HEK293 (cell line): ENCODE data around the gene ZNF559.

ENCODE experiments used
- CTCF ChIA-PET: fragments of 350-600 bp; formaldehyde crosslinking; extraction: SDS; loops from one replicate; lab custom pipeline; 2021; ENCODE audit warnings: antibody characterized with exemption; lab: Yijun Ruan, JAX
- POLR2A ChIA-PET: fragments of 300-600 bp; formaldehyde crosslinking; extraction: SDS; loops from one replicate; lab custom pipeline; 2020; ENCODE audit warnings: antibody characterized with exemption, inconsistent platforms; lab: Yijun Ruan, JAX
- H3K27ac ChIP-seq: fragments of 200-500 bp; sonication (Bioruptor generic); 2 replicates; pipeline ENCODE4 v1.5.1; 2014; ENCODE audit warnings: low read depth, low read length, control low read depth, inconsistent platforms; ENCODE audit errors: extremely low read depth
- H3K36me3 ChIP-seq, 2 experiments: fragments of 200-500 bp in 1 of 2; sonication (Bioruptor generic) in 1 of 2; 1 replicate in 1 of 2; 2 replicates in 1 of 2; pipeline ENCODE4 v1.5.1; 2014 to 2017; ENCODE audit warnings: inconsistent platforms in 2 of 2, low read length in 2 of 2; ENCODE audit not compliant: control insufficient read depth in 2 of 2, insufficient read depth in 1 of 2
- H3K4me1 ChIP-seq: fragments of 200-500 bp; sonication (Bioruptor generic); 2 replicates; pipeline ENCODE4 v1.5.1; 2014; ENCODE audit warnings: mild to moderate bottlenecking, low read length, inconsistent platforms; ENCODE audit not compliant: control insufficient read depth, insufficient read depth
- H3K4me3 ChIP-seq: 2 replicates; pipeline ENCODE4 v1.5.1; 2011; ENCODE audit warnings: low read depth, mild to moderate bottlenecking, control low read depth, low read length, moderate library complexity
- H3K9me3 ChIP-seq: fragments of 200-500 bp; sonication (Bioruptor generic); 2 replicates; pipeline ENCODE4 v1.5.1; 2014; ENCODE audit warnings: low read depth, low read length, inconsistent platforms; ENCODE audit not compliant: control insufficient read depth, insufficient read depth
- BCL11A ChIP-seq: fragments of 450-650 bp; formaldehyde crosslinking; IDR thresholded peaks from 2 replicates; pipeline ENCODE4 v1.5.1; 2016; ENCODE audit warnings: low read depth, missing biosample characterization, missing genetic modification characterization
- PBX3 ChIP-seq: sonication (generic); formaldehyde crosslinking; IDR thresholded peaks from 2 replicates; pipeline ENCODE4 v1.8.1; 2022; ENCODE audit warnings: mild to moderate bottlenecking, moderate library complexity, missing genetic modification reagents
- REPIN1 ChIP-seq: fragments of 450-650 bp; formaldehyde crosslinking; IDR thresholded peaks from 2 replicates; pipeline ENCODE4 v1.5.1; 2017; ENCODE audit warnings: missing biosample characterization, missing genetic modification characterization, low read depth
- ZBTB17 ChIP-seq: fragments of 450-650 bp; formaldehyde crosslinking; IDR thresholded peaks from 2 replicates; pipeline ENCODE4 v1.5.1; 2016; ENCODE audit warnings: missing biosample characterization, missing genetic modification characterization
- ZFP69B ChIP-seq: fragments of 450-650 bp; formaldehyde crosslinking; IDR thresholded peaks from 2 replicates; pipeline ENCODE4 v1.5.1; 2016; ENCODE audit warnings: missing biosample characterization, missing genetic modification characterization
- ZIC2 ChIP-seq: fragments of 450-650 bp; formaldehyde crosslinking; IDR thresholded peaks from 2 replicates; pipeline ENCODE4 v1.5.1; 2016; ENCODE audit warnings: missing biosample characterization, missing genetic modification characterization
- ZNF10 ChIP-seq: fragments of 450-650 bp; formaldehyde crosslinking; IDR thresholded peaks from 2 replicates; pipeline ENCODE4 v1.5.1; 2017; ENCODE audit warnings: missing biosample characterization, missing genetic modification characterization
- ZNF121 ChIP-seq: fragments of 450-650 bp; formaldehyde crosslinking; IDR thresholded peaks from 2 replicates; pipeline ENCODE4 v1.5.1; 2016; ENCODE audit warnings: missing biosample characterization, missing genetic modification characterization
- ZNF140 ChIP-seq: fragments of 450-650 bp; formaldehyde crosslinking; IDR thresholded peaks from 2 replicates; pipeline ENCODE4 v1.5.1; 2016; ENCODE audit warnings: missing biosample characterization, missing genetic modification characterization
- ZNF223 ChIP-seq: fragments of 450-650 bp; formaldehyde crosslinking; IDR thresholded peaks from 2 replicates; pipeline ENCODE4 v1.5.1; 2016; ENCODE audit warnings: missing biosample characterization, missing genetic modification characterization
- ZNF248 ChIP-seq: fragments of 450-650 bp; formaldehyde crosslinking; IDR thresholded peaks from 2 replicates; pipeline ENCODE4 v1.5.1; 2017; ENCODE audit warnings: missing biosample characterization, missing genetic modification characterization
- ZNF274 ChIP-seq, 2 experiments: fragments of 200-500 bp in 1 of 2; fragments of 450-650 bp in 1 of 2; sonication (Bioruptor generic) in 1 of 2; formaldehyde crosslinking in 1 of 2; IDR thresholded peaks; 2 replicates each; pipeline versions ENCODE4 v1.5.1 to v1.6.1; 2014 to 2016; ENCODE audit warnings: borderline replicate concordance in 1 of 2, inconsistent platforms in 1 of 2, low read length in 1 of 2, missing biosample characterization in 1 of 2, missing genetic modification characterization in 1 of 2
- ZNF280C ChIP-seq: fragments of 450-650 bp; formaldehyde crosslinking; IDR thresholded peaks from 2 replicates; pipeline ENCODE4 v1.5.1; 2016; ENCODE audit warnings: missing biosample characterization, missing genetic modification characterization
- ZNF280D ChIP-seq: fragments of 450-650 bp; formaldehyde crosslinking; IDR thresholded peaks from 2 replicates; pipeline ENCODE4 v1.5.1; 2016; ENCODE audit warnings: missing biosample characterization, missing genetic modification characterization
- ZNF302 ChIP-seq: fragments of 450-650 bp; formaldehyde crosslinking; IDR thresholded peaks from 2 replicates; pipeline ENCODE4 v1.5.1; 2016; ENCODE audit warnings: missing biosample characterization, missing genetic modification characterization, low read depth
- ZNF518A ChIP-seq: fragments of 450-650 bp; formaldehyde crosslinking; conservative IDR thresholded peaks from 2 replicates; pipeline ENCODE4 v1.5.1; 2016; ENCODE audit warnings: low read depth, missing biosample characterization, missing genetic modification characterization
- ZNF555 ChIP-seq: fragments of 450-650 bp; formaldehyde crosslinking; conservative IDR thresholded peaks from 2 replicates; pipeline ENCODE4 v1.5.1; 2017; ENCODE audit warnings: missing biosample characterization, mild to moderate bottlenecking, missing genetic modification characterization, inconsistent platforms
- ZNF580 ChIP-seq: fragments of 450-650 bp; formaldehyde crosslinking; IDR thresholded peaks from 2 replicates; pipeline ENCODE4 v1.5.1; 2016; ENCODE audit warnings: missing biosample characterization, missing genetic modification characterization
- ZNF692 ChIP-seq: fragments of 450-650 bp; formaldehyde crosslinking; IDR thresholded peaks from 2 replicates; pipeline ENCODE4 v1.5.1; 2016; ENCODE audit warnings: missing biosample characterization, missing genetic modification characterization
- ZNF707 ChIP-seq: fragments of 450-650 bp; formaldehyde crosslinking; IDR thresholded peaks from 2 replicates; pipeline ENCODE4 v1.5.1; 2016; ENCODE audit warnings: missing biosample characterization, missing genetic modification characterization
- ZNF785 ChIP-seq: fragments of 450-650 bp; formaldehyde crosslinking; IDR thresholded peaks from 2 replicates; pipeline ENCODE4 v1.5.1; 2016; ENCODE audit warnings: missing biosample characterization, missing genetic modification characterization
- ZSCAN5A ChIP-seq: fragments of 450-650 bp; formaldehyde crosslinking; IDR thresholded peaks from 2 replicates; pipeline ENCODE4 v1.5.1; 2016; ENCODE audit warnings: missing biosample characterization, missing genetic modification characterization

ZNF559 gene

GRCh38 chr19:9345005-9345404 lies 21.0 kb downstream of the ZNF559 start (continued):
- TF ChIP-seq ZBTB17 (tag by site-specific recombination) = no peak
- no peak for TF ChIP-seq ZNF280C
- no peak for TF ChIP-seq ZNF274 (IDR thresholded peaks at IDR 0.05; ENCODE audit: low read length)
- TF ChIP-seq ZNF274 (tag by site-specific recombination; IDR thresholded peaks at IDR 0.05; ENCODE audit: borderline replicate concordance) = no peak
- no peak for TF ChIP-seq REPIN1 (tag by site-specific recombination)
- TF ChIP-seq ZNF280D (tag by site-specific recombination) = no peak
- TF ChIP-seq ZNF707 (tag by site-specific recombination) = no peak
- TF ChIP-seq ZNF10 (tag by site-specific recombination) = no peak
- TF ChIP-seq ZNF692 (tag by site-specific recombination) = no peak
- TF ChIP-seq ZFP69B (tag by site-specific recombination) = no peak

- no peaks in the 10 kb centered on the region; the same call in none of the 2 replicates for H3K9me3 ChIP-seq
- no peak for TF ChIP-seq ZNF302 (tag by site-specific recombination)
- no peak for TF ChIP-seq ZSCAN5A (tag by site-specific recombination)
- no peak for TF ChIP-seq ZNF140 (tag by site-specific recombination)
- no peak for TF ChIP-seq REPIN1 (tag by site-specific recombination)
- TF ChIP-seq ZNF121 (tag by site-specific recombination) = no peak
- TF ChIP-seq PBX3 (CRISPR knock-in tag) = no peak
- TF ChIP-seq ZNF785 (tag by site-specific recombination) = no peak
- TF ChIP-seq BCL11A = no peak
- TF ChIP-seq ZNF248 (tag by site-specific recombination) = no peak
- TF ChIP-seq ZNF580 (tag by site-specific recombination) = no peak
- no peak for TF ChIP-seq ZNF223 (tag by site-specific recombination)
- no peak for TF ChIP-seq ZNF555 (tag by site-specific recombination)
- TF ChIP-seq ZNF518A (tag by site-specific recombination) = no peak
- TF ChIP-seq ZIC2 (tag by site-specific recombination) = no peak
Observed at GRCh38 chr19:9348253-9348652, 24.3 kb downstream of the ZNF559 start.

More at GRCh38 chr19:9348253-9348652, 24.3 kb downstream of the ZNF559 start:
- peaks cover 4 to 14% of the 10 kb centered on the region in 2 experiments; a peak in 2 of 3 replicates for H3K36me3 ChIP-seq
- POLR2A ChIA-PET = no interaction called here
- H3K4me1 ChIP-seq = no peaks in the 10 kb centered on the region
- no peak overlapping the region for H3K4me3 ChIP-seq
- CTCF ChIA-PET = interaction anchor here (0.9 kb wide), 1 partner anchor 39 kb away, joined by 3 read pairs; no protein-coding TSS in a partner anchor
- no peak overlapping the region for H3K27ac ChIP-seq
